Panc1 (cell line): Measurements from ENCODE around the gene CHMP1A.

Experiments
- CTCF ChIP-seq: fragments of 450-650 bp; IDR thresholded peaks from 2 replicates; pipeline ENCODE4 v1.5.1; 2017; ENCODE audit warnings: mild to moderate bottlenecking
- TCF7L2 ChIP-seq: IDR thresholded peaks from 2 replicates; pipeline ENCODE4 v1.6.1; 2011; ENCODE audit warnings: mild to moderate bottlenecking, low read depth, low read length, inconsistent platforms

GRCh38 chr16:89670496-89671431, 13.3 kb upstream of the CHMP1A start:
- TF ChIP-seq CTCF (no peak), TCF7L2 (no peak)
